Esophagus muscularis mucosa (tissue), 4 donors: Measurements from ENCODE around the gene SMLR1. TPM values are rescaled to one million over a fixed set of nuclear protein-coding genes. Genes with fewer than 3 reads are reported as not detected.

Experiments used
- DNase-seq: peaks from one replicate; pipeline ENCODE4 v3.0.0-alpha.2; 2017; ENCODE audit errors: extremely low spot score
- H3K27ac ChIP-seq, 4 donors: fragments of 200-600 bp; sonication (generic); replicated peaks in 1 of 4; 1 replicate in 3 of 4; 2 replicates in 1 of 4; pipeline ENCODE4 v1.5.1; 2016 to 2019; ENCODE audit warnings: mild to moderate bottlenecking in 1 of 4
- H3K27me3 ChIP-seq, 4 donors: fragments of 200-600 bp; sonication (generic); one replicate each; pipeline versions ENCODE4 v1.5.1 to v1.6.0; 2016 to 2019
- H3K36me3 ChIP-seq, 4 donors: fragments of 200-600 bp; sonication (generic); one replicate each; pipeline ENCODE4 v1.5.1; 2016 to 2019
- H3K4me1 ChIP-seq, 4 donors: fragments of 200-600 bp; sonication (generic); one replicate each; pipeline ENCODE4 v1.5.1; 2016 to 2019
- H3K4me3 ChIP-seq, 4 donors: fragments of 200-600 bp; sonication (generic); 1 replicate in 2 of 4; 2 replicates in 2 of 4; pipeline ENCODE4 v1.5.1; 2016 to 2019; ENCODE audit warnings: mild to moderate bottlenecking in 4 of 4, moderate library complexity in 1 of 4
- H3K9me3 ChIP-seq, 4 donors: fragments of 200-600 bp; sonication (generic); 1 replicate in 3 of 4; 2 replicates in 1 of 4; pipeline ENCODE4 v1.5.1; 2016 to 2019
- CTCF ChIP-seq, 3 experiments: fragments of 200-600 bp in 2 of 3; fragments of 450-650 bp in 1 of 3; sonication (generic) in 2 of 3; IDR thresholded peaks; one replicate each; pipeline ENCODE4 v1.5.1; 2017 to 2019; ENCODE audit warnings: antibody characterized with exemption in 3 of 3, mild to moderate bottlenecking in 2 of 3, moderate library complexity in 1 of 3
- EP300 ChIP-seq: sonication (generic); formaldehyde crosslinking; IDR thresholded peaks from one replicate; pipeline ENCODE4 v1.6.1; 2017; ENCODE audit warnings: antibody characterized with exemption
- POLR2A ChIP-seq: fragments of 450-650 bp; IDR thresholded peaks from one replicate; pipeline ENCODE4 v1.6.1; 2017; ENCODE audit warnings: antibody characterized with exemption, moderate library complexity, mild to moderate bottlenecking, low read depth
- POLR2AphosphoS5 ChIP-seq, 2 donors: sonication (generic); formaldehyde crosslinking; IDR thresholded peaks; one replicate each; pipeline ENCODE4 v1.6.1; 2017; ENCODE audit warnings: antibody characterized with exemption in 2 of 2
- WGBS: methylation state at CpG from one replicate; pipeline ENCODE4 v1.1.5; 2018; 5-methylcytosine and 5-hydroxymethylcytosine counted together
- intact Hi-C: fragments of 100-400 bp; cut with DNase I; formaldehyde crosslinking; loops from one replicate; pipeline ENCODE4 v1.15.1; 2023
- total RNA-seq, 4 donors: library from RNA; depleted of rRNA; stranded (reverse); fragments of >200 nt; gene quantifications; one replicate each; pipeline versions ENCODE4 v1.1.0 to v1.2.1, GENCODE V29; 2016

The SMLR1 gene
- not detected for total RNA-seq

- 75% methylated on average over 11 of the region's 11 CpGs for WGBS
- H3K4me3 ChIP-seq, result no peak within 1 kb of the TSS
- no peaks in the 10 kb centered on the region for H3K9me3 ChIP-seq
- DNase-seq, result peak; percentile 68
- TF ChIP-seq CTCF (IDR thresholded peaks at IDR 0.05), result no peak
- TF ChIP-seq POLR2A, result no peak
- TF ChIP-seq POLR2AphosphoS5 (IDR thresholded peaks at IDR 0.05), result no peak
- no peaks in the 10 kb centered on the region for H3K4me1 ChIP-seq
- intact Hi-C loops, result no loop called here
- no peaks in the 10 kb centered on the region for H3K36me3 ChIP-seq
- H3K27me3 ChIP-seq, result no peaks in the 10 kb centered on the region
- H3K27ac ChIP-seq, result no peak within 1 kb of the TSS
Measured at GRCh38 chr6:130827247-130828149, at the start of gene SMLR1. SMLR1 (plus strand) TSS chr6:130827406; CDS start chr6:130827414, 8 bp downstream.

GRCh38 chr6:130778946-130779657 lies 48.1 kb upstream of the SMLR1 start:
- Histone ChIP-seq H3K36me3 (no peaks in the 10 kb centered on the region), H3K4me1 (peaks cover 0 to 18% (median 6%) of the 10 kb centered on the region in 4 donors), H3K27ac (no peak overlapping the region), H3K27me3 (no peaks in the 10 kb centered on the region), H3K4me3 (no peak overlapping the region), H3K9me3 (no peaks in the 10 kb centered on the region)
- intact Hi-C loops, result no loop called here
- 62% methylated on average over 7 of the region's 7 CpGs for WGBS
- TF ChIP-seq POLR2A (no peak), CTCF (IDR thresholded peaks at IDR 0.05) (no peak), EP300 (no peak), POLR2AphosphoS5 (IDR thresholded peaks at IDR 0.05) (no peak)
- no peak for DNase-seq

GRCh38 chr6:130779658-130780033 lies 47.6 kb upstream of the SMLR1 start:
- Histone ChIP-seq H3K36me3 (no peaks in the 10 kb centered on the region), H3K4me3 (no peak overlapping the region), H3K27ac (no peak overlapping the region), H3K27me3 (no peaks in the 10 kb centered on the region), H3K4me1 (peaks cover 0 to 18% (median 6%) of the 10 kb centered on the region in 4 donors), H3K9me3 (no peaks in the 10 kb centered on the region)
- TF ChIP-seq POLR2A (no peak), CTCF (IDR thresholded peaks at IDR 0.05) (no peak), POLR2AphosphoS5 (IDR thresholded peaks at IDR 0.05) (no peak), EP300 (no peak)
- intact Hi-C loops, result no loop called here
- WGBS, result 26% methylated on average over 4 of the region's 4 CpGs
- DNase-seq, result no peak

GRCh38 chr6:130780122-130780521 lies 47.1 kb upstream of the SMLR1 start:
- intact Hi-C loops, result no loop called here
- Histone ChIP-seq H3K9me3 (no peaks in the 10 kb centered on the region), H3K4me3 (no peak overlapping the region), H3K36me3 (no peaks in the 10 kb centered on the region), H3K27ac (no peak overlapping the region), H3K27me3 (no peaks in the 10 kb centered on the region), H3K4me1 (peaks cover 0 to 18% (median 6%) of the 10 kb centered on the region in 4 donors)
- whole genome bisulfite sequencing, result 57% methylated on average over 1 of the region's 1 CpG
- DNase-seq, result no peak
- TF ChIP-seq CTCF (IDR thresholded peaks at IDR 0.05) (no peak), POLR2AphosphoS5 (IDR thresholded peaks at IDR 0.05) (no peak), EP300 (no peak), POLR2A (no peak)
